Effector memory CD8-positive, alpha-beta T cell (primary cell): ENCODE measurements around the gene TM2D1.

Experiments
- ATAC-seq: fragments of 150-1000 bp; cut with Tn5 transposase; replicated peaks from 2 replicates; pipeline ENCODE4 v1.10.0; 2021; ENCODE audit warnings: mild to moderate bottlenecking, moderate library complexity
- DNase-seq, 3 experiments: peaks; one replicate each; pipeline ENCODE4 v3.0.0; 2021
- H3K27ac Mint-ChIP-seq, 2 donors: one replicate each; pipeline ENCODE4 v1.8.0; 2022; ENCODE audit warnings: mild to moderate bottlenecking in 2 of 2, mixed read lengths in 2 of 2, moderate library complexity in 2 of 2
- H3K27me3 Mint-ChIP-seq, 2 donors: one replicate each; pipeline ENCODE4 v1.8.0; 2022; ENCODE audit warnings: mixed read lengths in 2 of 2
- H3K36me3 Mint-ChIP-seq: one replicate; pipeline ENCODE4 v1.8.0; 2022; ENCODE audit warnings: mild to moderate bottlenecking, moderate library complexity, mixed read lengths; ENCODE audit not compliant: insufficient read depth
- H3K4me1 Mint-ChIP-seq, 2 donors: one replicate each; pipeline ENCODE4 v1.8.0; 2022; ENCODE audit warnings: low read depth in 2 of 2, mixed read lengths in 2 of 2
- H3K4me3 Mint-ChIP-seq, 2 donors: one replicate each; pipeline ENCODE4 v1.8.0; 2022; ENCODE audit warnings: mild to moderate bottlenecking in 2 of 2, mixed read lengths in 2 of 2, moderate library complexity in 2 of 2
- H3K9me3 Mint-ChIP-seq, 2 donors: one replicate each; pipeline ENCODE4 v1.8.0; 2022; ENCODE audit warnings: mixed read lengths in 2 of 2

Gene TM2D1

DNA sequence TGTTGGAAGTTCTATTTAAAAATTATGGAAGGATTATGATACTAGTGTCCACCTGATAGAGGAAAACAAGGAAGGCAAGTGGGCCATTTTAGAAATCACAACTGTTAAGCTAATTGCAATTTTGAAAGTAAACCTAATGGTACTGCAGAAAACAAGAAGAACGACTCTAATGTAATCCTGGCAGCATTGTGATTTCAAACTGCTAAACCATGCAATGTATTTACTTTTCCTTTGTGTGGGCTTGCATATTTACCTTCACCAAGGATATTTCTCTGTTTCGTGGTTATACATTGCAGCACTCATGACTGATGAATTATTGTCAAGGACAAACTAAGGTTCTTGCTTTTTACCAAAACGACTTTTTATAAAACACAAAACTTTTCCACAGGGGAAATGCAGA is 88.1 kb downstream of the TM2D1 start:
- Mint-ChIP-seq H3K27me3 (peaks cover 0 to 6% of the 10 kb centered on the region in 2 donors), H3K4me3 (no peak overlapping the region), H3K9me3 (no peaks in the 10 kb centered on the region), H3K4me1 (peaks cover 7 to 8% of the 10 kb centered on the region in 2 donors), H3K36me3 (no peaks in the 10 kb centered on the region), H3K27ac (no peak overlapping the region)
- DNase-seq (no peak), ATAC-seq (no peak)

DNA sequence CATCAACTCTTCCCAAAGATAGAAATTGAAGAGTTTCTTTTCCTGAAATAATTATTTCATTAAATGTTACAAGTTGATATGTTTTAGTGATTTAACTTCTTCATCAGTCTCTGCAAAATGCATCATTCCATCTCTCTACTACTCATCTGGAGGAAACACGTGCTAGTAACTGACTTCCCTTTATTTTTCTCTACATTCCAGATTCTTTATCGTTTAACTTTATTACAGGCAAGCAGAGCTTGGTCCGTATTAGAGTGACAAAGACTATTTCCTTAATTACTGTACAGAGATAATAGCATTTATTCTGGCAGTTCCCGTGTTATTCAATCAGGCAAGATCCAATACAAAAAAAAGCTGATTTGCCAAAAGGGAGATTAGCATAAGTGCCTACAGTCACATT is 88.6 kb downstream of the TM2D1 start:
- DNase-seq, result no peak
- Mint-ChIP-seq H3K4me1 (peaks cover 3 to 4% of the 10 kb centered on the region in 2 donors), H3K36me3 (no peaks in the 10 kb centered on the region), H3K27ac (no peak overlapping the region), H3K9me3 (no peaks in the 10 kb centered on the region), H3K4me3 (no peak overlapping the region), H3K27me3 (peaks cover 0 to 6% of the 10 kb centered on the region in 2 donors)
- ATAC-seq, result no peak

DNA sequence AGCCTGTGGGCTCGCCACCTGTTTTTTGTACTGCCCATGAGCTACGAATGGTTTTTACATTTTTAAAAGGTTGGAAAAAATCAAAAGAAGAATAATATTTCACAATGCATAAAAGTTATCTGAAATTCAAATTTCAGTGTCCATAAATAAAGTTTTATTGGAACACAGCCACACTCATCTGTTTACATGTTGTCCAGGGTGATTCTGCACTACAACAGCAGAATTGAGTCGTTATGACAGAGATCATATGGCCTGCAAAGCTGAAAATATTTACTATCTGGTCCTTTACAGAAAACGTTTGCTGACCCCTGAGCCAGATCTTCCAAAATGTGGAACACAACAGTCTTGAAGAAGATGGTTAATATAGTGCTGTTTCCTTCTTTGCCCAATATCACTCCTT is 89.4 kb downstream of the TM2D1 start:
- Mint-ChIP-seq H3K4me3 (no peak overlapping the region), H3K9me3 (no peaks in the 10 kb centered on the region), H3K36me3 (no peaks in the 10 kb centered on the region), H3K27me3 (peaks cover 0 to 6% of the 10 kb centered on the region in 2 donors), H3K27ac (no peak overlapping the region), H3K4me1 (no peaks in the 10 kb centered on the region)
- ATAC-seq, result no peak
- DNase-seq, result no peak

DNA sequence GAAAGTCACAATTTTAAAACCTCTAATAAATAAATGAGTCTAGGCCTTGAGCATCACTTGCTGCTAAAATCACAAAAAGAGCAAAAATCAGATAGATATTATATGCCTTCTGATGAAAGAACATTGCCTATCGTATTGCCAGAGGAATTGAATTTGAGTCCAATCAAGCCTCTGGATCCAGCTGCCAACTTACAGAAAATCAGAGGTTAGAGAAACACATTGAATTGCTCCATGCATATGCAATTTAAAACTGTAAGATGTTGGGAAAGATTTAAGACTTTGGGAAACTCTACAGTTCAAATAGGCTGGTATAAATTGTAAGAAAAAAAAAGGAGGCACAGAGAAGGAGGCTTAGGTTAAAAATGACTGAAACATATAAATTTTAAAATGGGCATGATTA is 93.5 kb downstream of the TM2D1 start:
- Mint-ChIP-seq H3K27ac (no peak overlapping the region), H3K36me3 (no peaks in the 10 kb centered on the region), H3K4me1 (no peaks in the 10 kb centered on the region), H3K27me3 (peaks cover 6 to 11% of the 10 kb centered on the region in 2 donors), H3K9me3 (no peaks in the 10 kb centered on the region), H3K4me3 (no peak overlapping the region)
- ATAC-seq (no peak), DNase-seq (no peak)
